WI38 (cell line): ENCODE data around the gene ZNF438.

ENCODE experiments used
- H3K4me3 ChIP-seq: 2 replicates; pipeline ENCODE4 v1.5.1; 2011; ENCODE audit warnings: low read depth, mild to moderate bottlenecking, control low read depth, low read length
- TF ChIP-seq, protein P1 (sequence below): IDR thresholded peaks from 2 replicates; pipeline ENCODE4 v1.5.1; 2012; ENCODE audit warnings: low read depth, mild to moderate bottlenecking, control low read depth, low read length

ZNF438 gene

DNA sequence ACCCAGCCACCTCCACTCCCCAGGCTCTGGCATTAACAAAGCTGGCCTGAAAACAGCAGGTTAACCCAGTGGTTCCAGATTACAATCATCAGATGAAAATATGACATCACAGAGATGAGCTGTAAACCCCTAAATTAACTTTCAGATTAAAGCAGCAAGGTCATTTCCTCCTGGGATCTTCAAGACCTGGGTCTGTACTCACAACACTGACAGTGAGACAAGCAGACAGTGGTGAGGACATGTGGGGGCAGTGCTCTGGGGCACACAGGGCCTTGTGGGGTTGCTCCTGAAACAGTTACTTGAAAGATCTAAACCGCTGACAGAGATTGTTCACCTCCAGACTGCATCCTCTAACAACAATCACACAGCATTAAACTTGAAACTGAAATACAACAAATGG lies 134.1 kb downstream of the ZNF438 start:
- TF ChIP-seq, protein P1, sequence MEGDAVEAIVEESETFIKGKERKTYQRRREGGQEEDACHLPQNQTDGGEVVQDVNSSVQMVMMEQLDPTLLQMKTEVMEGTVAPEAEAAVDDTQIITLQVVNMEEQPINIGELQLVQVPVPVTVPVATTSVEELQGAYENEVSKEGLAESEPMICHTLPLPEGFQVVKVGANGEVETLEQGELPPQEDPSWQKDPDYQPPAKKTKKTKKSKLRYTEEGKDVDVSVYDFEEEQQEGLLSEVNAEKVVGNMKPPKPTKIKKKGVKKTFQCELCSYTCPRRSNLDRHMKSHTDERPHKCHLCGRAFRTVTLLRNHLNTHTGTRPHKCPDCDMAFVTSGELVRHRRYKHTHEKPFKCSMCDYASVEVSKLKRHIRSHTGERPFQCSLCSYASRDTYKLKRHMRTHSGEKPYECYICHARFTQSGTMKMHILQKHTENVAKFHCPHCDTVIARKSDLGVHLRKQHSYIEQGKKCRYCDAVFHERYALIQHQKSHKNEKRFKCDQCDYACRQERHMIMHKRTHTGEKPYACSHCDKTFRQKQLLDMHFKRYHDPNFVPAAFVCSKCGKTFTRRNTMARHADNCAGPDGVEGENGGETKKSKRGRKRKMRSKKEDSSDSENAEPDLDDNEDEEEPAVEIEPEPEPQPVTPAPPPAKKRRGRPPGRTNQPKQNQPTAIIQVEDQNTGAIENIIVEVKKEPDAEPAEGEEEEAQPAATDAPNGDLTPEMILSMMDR = no peak
- no peak overlapping the region for H3K4me3 ChIP-seq

DNA sequence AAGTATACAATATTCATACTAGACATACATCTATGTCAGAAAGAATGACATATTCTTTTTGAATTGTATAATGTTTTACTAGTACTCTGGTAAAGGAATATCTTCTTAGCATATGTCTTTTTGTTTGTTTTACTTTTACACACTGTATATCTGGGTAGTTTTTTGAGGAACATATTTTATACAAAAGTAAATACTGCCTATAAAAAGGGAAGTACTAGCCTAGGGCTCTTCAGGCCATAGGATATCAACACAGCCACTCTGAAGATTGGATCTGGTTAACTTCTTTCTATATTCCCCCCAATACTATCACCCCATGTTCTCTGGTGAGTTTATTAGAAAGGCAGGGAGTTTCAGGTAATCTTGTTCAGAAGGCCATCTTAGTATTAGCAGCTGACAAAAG lies 134.6 kb downstream of the ZNF438 start:
- H3K4me3 ChIP-seq = no peak overlapping the region
- TF ChIP-seq, protein P1 = no peak

DNA sequence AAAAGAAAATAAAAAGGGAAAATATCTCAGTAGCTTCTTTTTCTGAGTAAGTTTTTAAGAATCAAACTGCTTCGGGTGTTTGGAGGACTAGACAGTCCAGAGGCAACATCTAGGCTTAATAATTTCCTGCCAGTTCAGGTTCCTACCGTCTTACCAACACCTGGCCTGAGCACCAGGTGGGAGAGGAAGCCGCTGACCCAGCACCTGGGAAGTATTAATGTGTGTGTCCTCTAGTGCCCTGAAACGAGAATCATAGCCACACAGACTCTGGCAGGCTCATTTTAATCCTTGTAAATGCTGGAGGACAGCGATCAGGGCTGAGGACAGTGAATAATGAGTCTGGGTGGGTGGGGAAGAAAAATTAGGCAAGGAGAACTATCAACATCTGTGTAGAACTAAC lies 137.4 kb downstream of the ZNF438 start:
- TF ChIP-seq, protein P1 = no peak

DNA sequence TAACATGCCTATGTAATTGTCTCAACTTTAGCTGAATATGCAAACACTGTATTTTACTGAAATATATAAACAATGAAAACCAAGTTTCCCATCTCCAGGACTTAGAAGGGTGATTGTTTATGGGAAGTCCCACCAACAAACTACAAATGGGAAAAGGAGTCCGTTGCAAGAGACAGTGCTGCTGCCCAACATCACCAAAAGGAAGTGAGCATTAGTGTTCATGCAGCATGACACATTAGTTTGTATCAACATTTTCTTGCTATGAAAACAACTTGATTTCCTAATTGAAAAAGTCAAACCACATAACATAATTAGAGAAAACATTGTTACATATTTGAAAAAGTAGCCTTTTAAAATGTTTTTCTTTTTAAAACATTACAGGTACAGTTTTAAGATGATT lies 138.5 kb downstream of the ZNF438 start:
- TF ChIP-seq, protein P1 = no peak
- no peak overlapping the region for H3K4me3 ChIP-seq

More for the DNA sequence above, 137.4 kb downstream of the ZNF438 start:
- H3K4me3 ChIP-seq = no peak overlapping the region

DNA sequence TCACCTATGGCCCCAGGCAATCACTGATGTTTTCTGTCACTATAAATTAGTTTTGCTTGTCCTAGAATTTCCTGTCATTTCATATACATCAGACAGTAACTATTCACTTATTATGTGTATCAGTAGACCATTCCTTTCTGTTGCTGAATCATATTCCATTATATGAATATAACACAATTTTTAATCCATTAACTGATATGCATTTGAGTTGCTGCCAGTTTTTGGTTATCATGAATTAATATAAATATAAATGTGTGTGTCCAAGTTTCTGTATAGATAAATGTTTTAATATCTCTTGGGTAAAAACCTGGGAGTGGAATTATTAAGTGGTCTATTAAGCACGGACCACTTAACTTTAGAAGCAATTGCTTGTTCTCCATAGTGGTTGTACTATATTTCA lies 143.8 kb downstream of the ZNF438 start:
- TF ChIP-seq, protein P1 = no peak
- H3K4me3 ChIP-seq = no peak overlapping the region

DNA sequence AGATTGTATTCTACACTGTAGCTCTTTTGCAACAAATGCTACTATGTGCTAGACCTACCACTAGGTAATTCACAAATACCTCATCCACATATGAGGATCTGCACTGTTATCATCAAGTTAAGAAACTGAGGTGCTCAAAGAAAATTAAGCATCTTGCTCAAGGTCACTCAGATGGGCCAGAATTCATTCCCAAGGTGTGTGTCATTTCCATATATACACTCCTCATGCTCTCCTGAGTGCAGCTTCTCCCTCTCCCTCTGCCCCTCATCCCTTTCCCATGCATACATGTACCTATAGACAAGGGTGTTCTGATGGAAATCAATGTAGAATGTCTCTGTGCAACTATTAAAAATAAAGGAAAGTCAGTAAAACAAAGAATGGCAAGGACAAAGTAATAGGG lies 146.2 kb downstream of the ZNF438 start:
- TF ChIP-seq, protein P1 = no peak
- no peak overlapping the region for H3K4me3 ChIP-seq

DNA sequence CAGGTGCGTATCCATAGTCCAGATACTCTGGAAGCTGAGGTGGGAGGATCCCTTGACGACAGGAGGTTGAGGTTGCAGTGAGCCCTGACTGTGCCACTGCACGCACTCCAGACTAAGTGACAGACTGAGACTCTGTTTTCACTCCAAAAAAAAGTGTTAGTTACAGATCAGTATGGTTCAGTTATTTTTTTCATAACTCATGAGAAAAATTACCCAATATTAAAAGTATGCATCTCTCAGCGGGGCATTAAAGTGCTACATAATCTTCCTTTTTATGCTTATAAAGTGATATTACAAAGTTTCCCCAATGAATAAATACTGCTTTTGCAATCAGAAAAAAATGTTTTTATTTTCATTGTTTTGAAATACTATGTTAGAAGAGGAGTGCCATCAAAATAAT lies 147.9 kb downstream of the ZNF438 start:
- TF ChIP-seq, protein P1 = no peak
- H3K4me3 ChIP-seq = no peak overlapping the region
